Inflammatory macrophage treated with lipopolysaccharide for 4 hours (primary cell): ENCODE data around the gene KLHL26.

Experiments
- DNase-seq: peaks from one replicate; pipeline ENCODE4 v3.0.0-alpha.2; 2020

Gene KLHL26

GRCh38 chr19:18601875-18602274 is 35.0 kb upstream of the KLHL26 start:
- no peak for DNase-seq

GRCh38 chr19:18603255-18603957 is 33.4 kb upstream of the KLHL26 start:
- no peak for DNase-seq

- no peak for DNase-seq
Observed at GRCh38 chr19:18603958-18604819, 32.6 kb upstream of the KLHL26 start.

- DNase-seq: no peak
Observed at GRCh38 chr19:18604820-18605159, 32.0 kb upstream of the KLHL26 start.

- no peak for DNase-seq
Observed at GRCh38 chr19:18605196-18605545, 31.7 kb upstream of the KLHL26 start.

GRCh38 chr19:18605546-18606280 is 31.1 kb upstream of the KLHL26 start:
- no peak for DNase-seq

GRCh38 chr19:18606281-18607225 is 30.3 kb upstream of the KLHL26 start, which contains the start of gene CRLF1:
TSS of gene CRLF1 (minus strand) at chr19:18606799. CDS start at chr19:18606656, 143 bp downstream.
- DNase-seq: no peak

- DNase-seq: no peak
Observed at GRCh38 chr19:18607226-18608101, 29.4 kb upstream of the KLHL26 start.

- no peak for DNase-seq
Observed at GRCh38 chr19:18608102-18608804, 28.6 kb upstream of the KLHL26 start.

GRCh38 chr19:18608805-18609716 is 27.8 kb upstream of the KLHL26 start:
- no peak for DNase-seq

- DNase-seq: no peak
Observed at GRCh38 chr19:18609717-18610051, 27.1 kb upstream of the KLHL26 start.

GRCh38 chr19:18610245-18610555 is 26.6 kb upstream of the KLHL26 start:
- no peak for DNase-seq

GRCh38 chr19:18610556-18611326 is 26.1 kb upstream of the KLHL26 start:
- no peak for DNase-seq

GRCh38 chr19:18611327-18612050 is 25.3 kb upstream of the KLHL26 start:
- DNase-seq: no peak

GRCh38 chr19:18612051-18612771 is 24.6 kb upstream of the KLHL26 start:
- DNase-seq: no peak

GRCh38 chr19:18612772-18613588 is 23.8 kb upstream of the KLHL26 start, which contains the start of gene TMEM59L:
TSS of gene TMEM59L (plus strand) at chr19:18612870. CDS start at chr19:18612959, 89 bp downstream.
- DNase-seq: no peak
